Esophagus squamous epithelium (tissue), 4 donors: ENCODE results near the gene XRCC4.

Experiments
- CTCF ChIP-seq, 6 experiments: fragments of 450-650 bp in 4 of 6; fragments of 200-600 bp in 2 of 6; sonication (generic) in 2 of 6; IDR thresholded peaks; one replicate each; pipeline ENCODE4 v1.5.1; 2016 to 2019; ENCODE audit warnings: antibody characterized with exemption in 6 of 6, mild to moderate bottlenecking in 4 of 6, moderate library complexity in 4 of 6
- POLR2A ChIP-seq, 4 donors: fragments of 450-650 bp; IDR thresholded peaks; one replicate each; pipeline ENCODE4 v1.6.1; 2017; ENCODE audit warnings: antibody characterized with exemption in 4 of 4, mild to moderate bottlenecking in 4 of 4, moderate library complexity in 3 of 4

DNA sequence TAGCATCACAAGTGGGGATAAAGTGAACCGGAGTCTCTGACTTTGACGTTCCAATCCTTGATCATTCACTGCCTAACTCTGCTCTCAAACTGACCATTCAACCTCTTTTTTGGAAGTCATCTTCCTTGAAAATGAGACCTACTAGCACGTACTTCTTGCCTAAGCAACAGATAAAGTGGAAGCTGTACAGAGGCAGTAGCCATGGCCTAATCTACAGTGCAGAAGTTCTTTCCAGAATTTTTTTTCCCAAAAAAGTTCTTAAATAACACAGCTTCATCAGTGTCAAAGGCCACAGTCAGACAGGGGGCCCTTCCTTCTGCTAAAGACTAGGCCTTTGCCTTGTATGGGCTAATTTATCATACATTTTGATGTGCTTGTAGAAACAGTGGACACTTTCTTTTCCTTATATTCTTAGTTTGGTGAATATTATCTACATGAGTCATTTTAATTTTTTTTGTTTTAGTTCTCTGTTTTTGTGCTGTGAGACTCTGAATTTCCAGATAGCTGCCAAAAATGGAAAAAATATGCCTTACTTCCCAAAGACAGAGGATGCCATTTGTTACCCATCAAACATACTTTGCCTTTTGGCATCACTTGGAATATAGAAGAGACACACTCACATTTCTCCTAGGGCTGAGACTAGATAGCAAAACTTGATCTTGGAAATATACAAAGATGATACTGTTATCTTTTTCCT lies 297.9 kb downstream of the XRCC4 start:
- TF ChIP-seq POLR2A (IDR thresholded peaks at IDR 0.05), result no peak
- TF ChIP-seq CTCF (IDR thresholded peaks at IDR 0.05), result no peak
